ENCODE data around the gene TLR10.

Gene TLR10

DNA sequence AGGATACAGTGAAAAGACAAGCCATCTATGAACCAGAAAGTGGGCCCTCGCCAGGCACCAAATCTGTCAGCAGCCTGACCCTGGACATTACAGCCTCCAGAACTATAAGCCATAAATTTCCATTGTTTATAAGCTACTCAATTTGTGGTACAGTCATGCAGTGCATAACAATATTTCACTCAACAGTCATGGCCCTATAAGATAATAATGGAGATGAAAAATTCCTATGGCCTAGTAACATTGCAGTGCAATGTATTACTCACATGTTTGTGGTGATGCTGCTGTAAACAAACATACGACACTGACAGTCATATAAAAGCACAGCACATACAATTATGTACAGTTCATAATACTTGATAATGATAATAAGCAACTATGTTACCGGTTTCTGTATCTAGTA, 38.9 kb upstream of the TLR10 start:
- Histone ChIP-seq H3F3A (ENCODE audit: insufficient read depth, low read length) (no peaks in the 10 kb centered on the region), H4K20me1 (ENCODE audit: insufficient read depth, low read length) (no peaks in the 10 kb centered on the region), H3K4me1 (ENCODE audit: low read length) (peaks cover 12% of the 10 kb centered on the region), H3K4me2 (ENCODE audit: low read depth, low read length) (no peak overlapping the region), H2AFZ (ENCODE audit: low read length) (no peak overlapping the region), H3K27me3 (replicated peaks; ENCODE audit: insufficient read depth, low read length) (no peaks in the 10 kb centered on the region), H3K27ac (ENCODE audit: low read length) (no peak overlapping the region), H3K36me3 (replicated peaks; ENCODE audit: insufficient read depth, low read length) (no peaks in the 10 kb centered on the region), H3K79me2 (ENCODE audit: low read length) (no peaks in the 10 kb centered on the region), H3K9me2 (replicated peaks; ENCODE audit: insufficient read depth, low read length) (no peaks in the 10 kb centered on the region), H3K4me3 (ENCODE audit: low read length) (no peak overlapping the region), H3K9me3 (replicated peaks; ENCODE audit: insufficient read depth, low read length) (no peaks in the 10 kb centered on the region), H3K9ac (ENCODE audit: low read length) (no peak overlapping the region)
- TF ChIP-seq EZH2phosphoT487 (IDR thresholded peaks at IDR 0.05; ENCODE audit: low read length) (no peak), EZH2 (optimal IDR thresholded peaks at IDR 0.05; ENCODE audit: low read depth, low read length) (no peak)
- TF ChIP-seq, protein P1, sequence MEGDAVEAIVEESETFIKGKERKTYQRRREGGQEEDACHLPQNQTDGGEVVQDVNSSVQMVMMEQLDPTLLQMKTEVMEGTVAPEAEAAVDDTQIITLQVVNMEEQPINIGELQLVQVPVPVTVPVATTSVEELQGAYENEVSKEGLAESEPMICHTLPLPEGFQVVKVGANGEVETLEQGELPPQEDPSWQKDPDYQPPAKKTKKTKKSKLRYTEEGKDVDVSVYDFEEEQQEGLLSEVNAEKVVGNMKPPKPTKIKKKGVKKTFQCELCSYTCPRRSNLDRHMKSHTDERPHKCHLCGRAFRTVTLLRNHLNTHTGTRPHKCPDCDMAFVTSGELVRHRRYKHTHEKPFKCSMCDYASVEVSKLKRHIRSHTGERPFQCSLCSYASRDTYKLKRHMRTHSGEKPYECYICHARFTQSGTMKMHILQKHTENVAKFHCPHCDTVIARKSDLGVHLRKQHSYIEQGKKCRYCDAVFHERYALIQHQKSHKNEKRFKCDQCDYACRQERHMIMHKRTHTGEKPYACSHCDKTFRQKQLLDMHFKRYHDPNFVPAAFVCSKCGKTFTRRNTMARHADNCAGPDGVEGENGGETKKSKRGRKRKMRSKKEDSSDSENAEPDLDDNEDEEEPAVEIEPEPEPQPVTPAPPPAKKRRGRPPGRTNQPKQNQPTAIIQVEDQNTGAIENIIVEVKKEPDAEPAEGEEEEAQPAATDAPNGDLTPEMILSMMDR (IDR thresholded peaks at IDR 0.05; ENCODE audit: low read length) = no peak
- no peak for DNase-seq

GRCh38 chr4:38820329-38821061, 37.7 kb upstream of the TLR10 start:
- Histone ChIP-seq H3K79me2 (ENCODE audit: low read length) (no peaks in the 10 kb centered on the region), H3K9me2 (replicated peaks; ENCODE audit: insufficient read depth, low read length) (no peaks in the 10 kb centered on the region), H3K4me1 (ENCODE audit: low read length) (peaks cover 12% of the 10 kb centered on the region), H3K9me3 (replicated peaks; ENCODE audit: insufficient read depth, low read length) (no peaks in the 10 kb centered on the region), H3K4me2 (ENCODE audit: low read depth, low read length) (no peak overlapping the region), H3F3A (ENCODE audit: insufficient read depth, low read length) (no peaks in the 10 kb centered on the region), H3K4me3 (ENCODE audit: low read length) (no peak overlapping the region), H3K27me3 (replicated peaks; ENCODE audit: insufficient read depth, low read length) (no peaks in the 10 kb centered on the region), H3K27ac (ENCODE audit: low read length) (no peak overlapping the region), H3K36me3 (replicated peaks; ENCODE audit: insufficient read depth, low read length) (no peaks in the 10 kb centered on the region), H3K9ac (ENCODE audit: low read length) (no peak overlapping the region), H2AFZ (ENCODE audit: low read length) (no peak overlapping the region), H4K20me1 (ENCODE audit: insufficient read depth, low read length) (no peaks in the 10 kb centered on the region)
- TF ChIP-seq, protein P1 (IDR thresholded peaks at IDR 0.05; ENCODE audit: low read length) = no peak
- no peak for TF ChIP-seq EZH2 (optimal IDR thresholded peaks at IDR 0.05; ENCODE audit: low read depth, low read length)
- TF ChIP-seq EZH2phosphoT487 (IDR thresholded peaks at IDR 0.05; ENCODE audit: low read length) = no peak
- DNase-seq = no peak

DNA sequence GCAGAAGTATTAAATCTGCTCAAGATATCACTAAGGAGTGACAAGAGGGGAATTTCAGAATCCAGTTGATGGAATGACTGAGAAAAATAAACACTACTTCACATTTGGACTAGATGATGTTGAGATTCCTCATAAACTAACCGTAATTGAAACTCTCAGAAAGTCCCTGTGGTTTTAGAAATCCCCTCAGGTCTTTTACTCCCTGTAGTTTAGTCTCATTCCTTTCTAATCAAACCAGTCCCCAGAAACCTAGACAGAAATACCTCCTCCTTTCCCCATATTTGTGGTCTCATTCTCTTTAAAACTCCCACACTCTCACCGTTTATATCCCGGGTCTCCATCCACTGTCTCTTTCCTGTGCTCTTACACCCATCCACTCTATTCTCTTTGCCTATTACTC, 36.8 kb upstream of the TLR10 start:
- DNase-seq = no peak
- no peak overlapping the region for H3K27ac ChIP-seq (ENCODE audit: low read length)
- no peak overlapping the region for H3K4me2 ChIP-seq (ENCODE audit: low read depth, low read length)
- H3K9me2 ChIP-seq (replicated peaks; ENCODE audit: insufficient read depth, low read length) = no peaks in the 10 kb centered on the region
- H3K36me3 ChIP-seq (replicated peaks; ENCODE audit: insufficient read depth, low read length) = no peaks in the 10 kb centered on the region
- TF ChIP-seq EZH2 (optimal IDR thresholded peaks at IDR 0.05; ENCODE audit: low read depth, low read length) = no peak
- no peak for TF ChIP-seq EZH2phosphoT487 (IDR thresholded peaks at IDR 0.05; ENCODE audit: low read length)
- TF ChIP-seq, protein P1 (IDR thresholded peaks at IDR 0.05; ENCODE audit: low read length) = no peak
- no peaks in the 10 kb centered on the region for H3F3A ChIP-seq (ENCODE audit: insufficient read depth, low read length)
- no peaks in the 10 kb centered on the region for H3K27me3 ChIP-seq (replicated peaks; ENCODE audit: insufficient read depth, low read length)
- no peak overlapping the region for H2AFZ ChIP-seq (ENCODE audit: low read length)
- no peaks in the 10 kb centered on the region for H3K9me3 ChIP-seq (replicated peaks; ENCODE audit: insufficient read depth, low read length)
- no peak overlapping the region for H3K4me3 ChIP-seq (ENCODE audit: low read length)
- H3K9ac ChIP-seq (ENCODE audit: low read length) = no peak overlapping the region
- H4K20me1 ChIP-seq (ENCODE audit: insufficient read depth, low read length) = no peaks in the 10 kb centered on the region
- H3K4me1 ChIP-seq (ENCODE audit: low read length) = peaks cover 12% of the 10 kb centered on the region
- H3K79me2 ChIP-seq (ENCODE audit: low read length) = no peaks in the 10 kb centered on the region
